Neuronal stem cell (in vitro differentiated cells): ENCODE data around the gene PDK2.

ENCODE experiments used
- DNase-seq: peaks from one replicate; pipeline ENCODE4 v3.0.0-alpha.2; 2013; ENCODE audit warnings: low spot score
- H2AFZ ChIP-seq: one replicate; pipeline ENCODE4 v1.6.1; 2013; ENCODE audit warnings: mild to moderate bottlenecking, low read length, inconsistent platforms
- H2AK5ac ChIP-seq: 2 replicates; pipeline ENCODE4 v1.6.1; 2013; ENCODE audit warnings: low read depth, mild to moderate bottlenecking, inconsistent platforms, low read length, moderate library complexity, mixed read lengths
- H2BK120ac ChIP-seq: 2 replicates; pipeline ENCODE4 v1.6.1; 2013; ENCODE audit warnings: low read depth, mild to moderate bottlenecking, inconsistent platforms, low read length, moderate library complexity, mixed read lengths
- H2BK12ac ChIP-seq: one replicate; pipeline ENCODE4 v1.6.1; 2013; ENCODE audit warnings: low read length, inconsistent platforms
- H2BK15ac ChIP-seq: 2 replicates; pipeline ENCODE4 v1.6.1; 2013; ENCODE audit warnings: mild to moderate bottlenecking, low read length, inconsistent platforms, mixed read lengths
- H2BK5ac ChIP-seq: one replicate; pipeline ENCODE4 v1.6.1; 2013; ENCODE audit warnings: inconsistent platforms, mild to moderate bottlenecking, low read length, moderate library complexity
- H3K14ac ChIP-seq: one replicate; pipeline ENCODE4 v1.6.1; 2013; ENCODE audit warnings: low read length, inconsistent platforms
- H3K18ac ChIP-seq: 2 replicates; pipeline ENCODE4 v1.6.1; 2013; ENCODE audit warnings: low read length, inconsistent platforms
- H3K23ac ChIP-seq: 2 replicates; pipeline ENCODE4 v1.6.1; 2013; ENCODE audit warnings: low read depth, mild to moderate bottlenecking, mixed read lengths, low read length, inconsistent platforms; ENCODE audit not compliant: poor library complexity
- H3K27ac ChIP-seq: replicated peaks from 3 replicates; pipeline ENCODE4 v1.5.1; 2013; ENCODE audit warnings: low read length, inconsistent platforms
- H3K27me3 ChIP-seq, 3 experiments: 2 replicates each; pipeline ENCODE4 v1.6.1; 2013; ENCODE audit warnings: low read length in 3 of 3, mild to moderate bottlenecking in 2 of 3, inconsistent platforms in 1 of 3, low read depth in 1 of 3, mixed read lengths in 1 of 3, moderate library complexity in 1 of 3; ENCODE audit not compliant: control insufficient read depth in 3 of 3, insufficient read depth in 3 of 3
- H3K36me3 ChIP-seq, 2 donors: replicated peaks in 1 of 2; 2 replicates each; pipeline ENCODE4 v1.6.1; 2013; ENCODE audit warnings: low read length in 2 of 2; ENCODE audit not compliant: control insufficient read depth in 2 of 2, insufficient read depth in 2 of 2
- H3K4ac ChIP-seq: 2 replicates; pipeline ENCODE4 v1.6.1; 2013; ENCODE audit warnings: inconsistent platforms, mild to moderate bottlenecking, low read length, moderate library complexity
- H3K4me1 ChIP-seq, 2 donors: 1 replicate in 1 of 2; 2 replicates in 1 of 2; pipeline ENCODE4 v1.6.1; 2013; ENCODE audit warnings: low read length in 2 of 2, low read depth in 1 of 2; ENCODE audit not compliant: control insufficient read depth in 2 of 2, insufficient read depth in 1 of 2
- H3K4me2 ChIP-seq: one replicate; pipeline ENCODE4 v1.6.1; 2013; ENCODE audit warnings: mild to moderate bottlenecking, low read length, inconsistent platforms; ENCODE audit not compliant: insufficient read depth, poor library complexity, severe bottlenecking
- H3K4me3 ChIP-seq, 2 donors: 2 replicates each; pipeline ENCODE4 v1.5.1; 2013; ENCODE audit warnings: low read length in 2 of 2, mild to moderate bottlenecking in 2 of 2, inconsistent platforms in 1 of 2, moderate library complexity in 1 of 2
- H3K79me1 ChIP-seq: one replicate; pipeline ENCODE4 v1.6.1; 2013; ENCODE audit warnings: low read depth, mild to moderate bottlenecking, inconsistent platforms, low read length, moderate library complexity
- H3K9ac ChIP-seq: one replicate; pipeline ENCODE4 v1.6.1; 2013; ENCODE audit warnings: mild to moderate bottlenecking, low read depth, low read length, inconsistent platforms; ENCODE audit not compliant: poor library complexity
- H3K9me3 ChIP-seq, 2 donors: replicated peaks in 1 of 2; 2 replicates each; pipeline versions ENCODE3 to v1.6.1; 2013; ENCODE audit warnings: low read length in 2 of 2, mild to moderate bottlenecking in 2 of 2, inconsistent platforms in 1 of 2, low read depth in 1 of 2, mixed read lengths in 1 of 2, moderate library complexity in 1 of 2; ENCODE audit not compliant: control insufficient read depth in 2 of 2, insufficient read depth in 1 of 2
- H4K8ac ChIP-seq: one replicate; pipeline ENCODE4 v1.6.1; 2013; ENCODE audit warnings: low read depth, mild to moderate bottlenecking, inconsistent platforms, low read length, moderate library complexity
- H4K91ac ChIP-seq: one replicate; pipeline ENCODE4 v1.6.1; 2013; ENCODE audit warnings: low read length, low read depth, mild to moderate bottlenecking, inconsistent platforms; ENCODE audit not compliant: poor library complexity
- WGBS, 2 donors: extraction: QIAGEN DNeasy Blood & Tissue Kit; methylation state at CpG; one replicate each; pipeline ENCODE4 v1.1.7; 2013; ENCODE audit warnings: missing lambda C conversion rate in 2 of 2, mixed read lengths in 1 of 2; ENCODE audit not compliant: insufficient read length in 2 of 2, insufficient replicate concordance in 1 of 2; ENCODE audit errors: extremely low coverage in 2 of 2; 5-methylcytosine and 5-hydroxymethylcytosine counted together

Gene PDK2

GRCh38 chr17:50071692-50072091 lies 23.5 kb upstream of the PDK2 start:
- no peak for DNase-seq
- no peak overlapping the region for H4K91ac ChIP-seq
- no peaks in the 10 kb centered on the region for H3K4me1 ChIP-seq
- H3K4me2 ChIP-seq: no peak overlapping the region
- no peak overlapping the region for H3K14ac ChIP-seq
- no peak overlapping the region for H2AK5ac ChIP-seq
- H2AFZ ChIP-seq: no peak overlapping the region
- H3K27ac ChIP-seq: no peak overlapping the region
- no peaks in the 10 kb centered on the region for H3K79me1 ChIP-seq
- no peak overlapping the region for H3K4me3 ChIP-seq
- no peaks in the 10 kb centered on the region for H3K27me3 ChIP-seq
- H2BK15ac ChIP-seq: no peak overlapping the region
- no CpG with 5 or more reads among the region's 6 CpGs for WGBS, 2 donors
- H4K8ac ChIP-seq: no peak overlapping the region
- H3K36me3 ChIP-seq: no peaks in the 10 kb centered on the region
- H2BK12ac ChIP-seq: no peak overlapping the region
- H2BK5ac ChIP-seq: no peak overlapping the region
- H3K9me3 ChIP-seq: no peaks in the 10 kb centered on the region
- no peak overlapping the region for H3K18ac ChIP-seq
- no peak overlapping the region for H3K23ac ChIP-seq
- H3K4ac ChIP-seq: no peak overlapping the region
- no peak overlapping the region for H2BK120ac ChIP-seq
- H3K9ac ChIP-seq: no peak overlapping the region

- Histone ChIP-seq H3K14ac (no peak overlapping the region), H2BK120ac (no peak overlapping the region), H3K36me3 (no peaks in the 10 kb centered on the region), H4K8ac (no peak overlapping the region), H3K9me3 (no peaks in the 10 kb centered on the region), H2BK12ac (no peak overlapping the region), H3K4ac (no peak overlapping the region), H3K27me3 (no peaks in the 10 kb centered on the region), H2AFZ (no peak overlapping the region), H3K23ac (no peak overlapping the region), H3K27ac (no peak overlapping the region), H3K9ac (no peak overlapping the region), H3K4me1 (no peaks in the 10 kb centered on the region), H2BK5ac (no peak overlapping the region), H3K79me1 (no peaks in the 10 kb centered on the region), H4K91ac (no peak overlapping the region), H3K4me2 (no peak overlapping the region), H2AK5ac (no peak overlapping the region), H3K18ac (no peak overlapping the region), H2BK15ac (no peak overlapping the region), H3K4me3 (no peak overlapping the region)
- WGBS, 2 donors: no CpG with 5 or more reads among the region's 3 CpGs
- no peak for DNase-seq
These were observed 23.0 kb upstream of the PDK2 start for GRCh38 chr17:50072130-50072529.

- no CpG with 5 or more reads among the region's 1 CpG for WGBS, 2 donors
- H3K14ac ChIP-seq: no peak overlapping the region
- no peaks in the 10 kb centered on the region for H3K27me3 ChIP-seq
These were observed 22.2 kb upstream of the PDK2 start for GRCh38 chr17:50072925-50073324.

GRCh38 chr17:50074227-50074626 lies 20.9 kb upstream of the PDK2 start:
- H3K23ac ChIP-seq: peak overlapping the region; percentile 68
- H3K9ac ChIP-seq: no peak overlapping the region
- no peaks in the 10 kb centered on the region for H3K27me3 ChIP-seq
- no peak overlapping the region for H2AFZ ChIP-seq
- peaks cover 0 to 4% of the 10 kb centered on the region in 2 donors for H3K36me3 ChIP-seq
- H2AK5ac ChIP-seq: no peak overlapping the region
- no peak overlapping the region for H2BK15ac ChIP-seq
- no peak overlapping the region for H3K4me2 ChIP-seq
- H3K9me3 ChIP-seq: no peaks in the 10 kb centered on the region
- H2BK5ac ChIP-seq: no peak overlapping the region
- no peaks in the 10 kb centered on the region for H3K79me1 ChIP-seq
- no CpG with 5 or more reads among the region's 6 CpGs for WGBS, 2 donors
- no peak overlapping the region for H2BK120ac ChIP-seq
- H3K4ac ChIP-seq: no peak overlapping the region
- H3K18ac ChIP-seq: no peak overlapping the region
- no peak overlapping the region for H4K91ac ChIP-seq
- no peak overlapping the region for H2BK12ac ChIP-seq
- no peak overlapping the region for H3K4me3 ChIP-seq
- H3K27ac ChIP-seq: no peak overlapping the region
- no peak overlapping the region for H3K14ac ChIP-seq
- DNase-seq: no peak
- H4K8ac ChIP-seq: no peak overlapping the region
- no peaks in the 10 kb centered on the region for H3K4me1 ChIP-seq

More at GRCh38 chr17:50072925-50073324, 22.2 kb upstream of the PDK2 start:
- no peak overlapping the region for H3K4me2 ChIP-seq
- H2BK5ac ChIP-seq: no peak overlapping the region
- H3K36me3 ChIP-seq: peaks cover 0 to under 1% of the 10 kb centered on the region in 2 donors
- H2BK120ac ChIP-seq: no peak overlapping the region
- no peak overlapping the region for H4K91ac ChIP-seq
- no peak overlapping the region for H3K4me3 ChIP-seq
- no peak overlapping the region for H2BK15ac ChIP-seq
- DNase-seq: no peak
- H3K79me1 ChIP-seq: no peaks in the 10 kb centered on the region
- H4K8ac ChIP-seq: no peak overlapping the region
- no peak overlapping the region for H2AFZ ChIP-seq
- peak overlapping the region; percentile 15 for H3K9ac ChIP-seq
- H3K4ac ChIP-seq: no peak overlapping the region
- no peak overlapping the region for H3K27ac ChIP-seq
- no peak overlapping the region for H2BK12ac ChIP-seq
- no peak overlapping the region for H3K23ac ChIP-seq
- no peak overlapping the region for H3K18ac ChIP-seq
- no peak overlapping the region for H2AK5ac ChIP-seq
- H3K4me1 ChIP-seq: no peaks in the 10 kb centered on the region
- no peaks in the 10 kb centered on the region for H3K9me3 ChIP-seq
